HepG2 (cell line): ENCODE data around the gene SIRT7. TPM values are rescaled to one million over a fixed set of nuclear protein-coding genes. Genes with fewer than 3 reads are reported as not detected.

ENCODE experiments used
- DBP ChIP-seq: sonication (generic); formaldehyde crosslinking; IDR thresholded peaks from 2 replicates; pipeline ENCODE4 v1.4.0; 2020; ENCODE audit warnings: missing genetic modification reagents; ENCODE audit errors: not compliant biosample characterization
- IKZF4 ChIP-seq: sonication (generic); formaldehyde crosslinking; IDR thresholded peaks from 2 replicates; pipeline ENCODE4 v1.5.1; 2020; ENCODE audit warnings: borderline replicate concordance, mild to moderate bottlenecking, low read depth, missing genetic modification reagents; ENCODE audit errors: not compliant biosample characterization
- NFATC3 ChIP-seq: sonication (generic); formaldehyde crosslinking; IDR thresholded peaks from 2 replicates; pipeline ENCODE4 v1.5.1; 2020; ENCODE audit warnings: mild to moderate bottlenecking, missing genetic modification reagents
- NFIC ChIP-seq: IDR thresholded peaks from 2 replicates; pipeline ENCODE4 v1.6.1; 2012; ENCODE audit warnings: mild to moderate bottlenecking, low read length, inconsistent platforms
- RBM22 ChIP-seq: fragments of 200-400 bp; formaldehyde crosslinking; optimal IDR thresholded peaks from 2 replicates; pipeline ENCODE3; 2017; ENCODE audit warnings: mild to moderate bottlenecking, low read length, moderate library complexity
- SRY ChIP-seq: sonication (generic); formaldehyde crosslinking; IDR thresholded peaks from 2 replicates; pipeline ENCODE4 v1.8.0; 2022; ENCODE audit warnings: mild to moderate bottlenecking, missing genetic modification reagents
- STAT5B ChIP-seq: sonication (generic); formaldehyde crosslinking; IDR thresholded peaks from 2 replicates; pipeline ENCODE4 v1.4.0; 2020; ENCODE audit warnings: missing genetic modification reagents
- TAF15 ChIP-seq: fragments of 200-400 bp; formaldehyde crosslinking; IDR thresholded peaks from one replicate; pipeline ENCODE4 v1.6.1; 2018; ENCODE audit warnings: mild to moderate bottlenecking, low read depth, low read length; ENCODE audit not compliant: poor library complexity, severe bottlenecking
- TIGD3 ChIP-seq: sonication (generic); formaldehyde crosslinking; IDR thresholded peaks from 2 replicates; pipeline ENCODE4 v1.5.1; 2020; ENCODE audit warnings: mild to moderate bottlenecking, missing genetic modification reagents, borderline replicate concordance
- ZBTB20 ChIP-seq: sonication (generic); formaldehyde crosslinking; IDR thresholded peaks from 2 replicates; pipeline ENCODE4 v1.8.1; 2023; ENCODE audit warnings: missing genetic modification reagents, low read depth, mild to moderate bottlenecking, borderline replicate concordance
- ZBTB38 ChIP-seq: sonication (generic); formaldehyde crosslinking; IDR thresholded peaks from 2 replicates; pipeline ENCODE4 v1.5.1; 2020; ENCODE audit warnings: mild to moderate bottlenecking, missing genetic modification reagents
- ZBTB4 ChIP-seq: sonication (generic); formaldehyde crosslinking; IDR thresholded peaks from 2 replicates; pipeline ENCODE4 v1.4.0; 2020; ENCODE audit warnings: missing genetic modification reagents, mild to moderate bottlenecking, borderline replicate concordance
- ZFP62 ChIP-seq: sonication (generic); formaldehyde crosslinking; IDR thresholded peaks from 2 replicates; pipeline ENCODE4 v1.4.0; 2020; ENCODE audit warnings: missing genetic modification reagents
- ZNF121 ChIP-seq: sonication (generic); formaldehyde crosslinking; IDR thresholded peaks from 2 replicates; pipeline ENCODE4 v1.5.0; 2020; ENCODE audit warnings: mild to moderate bottlenecking, missing genetic modification reagents
- ZNF207 ChIP-seq: fragments of 450-650 bp; IDR thresholded peaks from 2 replicates; pipeline ENCODE4 v1.6.1; 2016; ENCODE audit warnings: antibody characterized with exemption, borderline replicate concordance
- ZNF609 ChIP-seq: sonication (generic); formaldehyde crosslinking; IDR thresholded peaks from 2 replicates; pipeline ENCODE4 v1.4.0; 2020; ENCODE audit warnings: mild to moderate bottlenecking, missing genetic modification reagents, borderline replicate concordance
- ZNF891 ChIP-seq: sonication (generic); formaldehyde crosslinking; IDR thresholded peaks from 2 replicates; pipeline ENCODE4 v1.5.0; 2020; ENCODE audit warnings: mild to moderate bottlenecking, missing genetic modification reagents
- ZZZ3 ChIP-seq: sonication (generic); formaldehyde crosslinking; IDR thresholded peaks from 2 replicates; pipeline ENCODE4 v1.4.0; 2020; ENCODE audit warnings: missing genetic modification reagents, mild to moderate bottlenecking, borderline replicate concordance
- polyA plus RNA-seq, 8 experiments: library from polyadenylated mRNA; depleted of rRNA in 3 of 8; stranded (reverse) in 7 of 8; unstranded in 1 of 8; fragments of >200 nt; fragmentation: Illumina TruSeq in 4 of 8; extraction: Trizol in 4 of 8; gene quantifications; 2 replicates each; pipeline versions ENCODE4 v1.2.1 to v1.2.3, GENCODE V29; 2011 to 2016; ENCODE audit warnings: low read depth in 4 of 8, missing spikeins in 1 of 8, mixed read lengths in 1 of 8; ENCODE audit not compliant: insufficient read depth in 1 of 8
- total RNA-seq, 5 experiments: library from RNA; depleted of rRNA; stranded (reverse); fragments of >200 nt; fragmentation: Illumina TruSeq; extraction: Trizol; gene quantifications; 2 replicates each; pipeline ENCODE4 v1.2.3, GENCODE V29; 2016; ENCODE audit warnings: low read depth in 1 of 5

Gene SIRT7
- total and polyA plus RNA-seq, 2 of the 13 experiments (the other 11 are each of a cell fraction or from before 2014, with no cell fraction given), result 8.3 to 24.8 TPM

- TF ChIP-seq ZNF609 (CRISPR knock-in tag) (no peak), ZBTB20 (no peak), ZFP62 (CRISPR knock-in tag) (no peak), ZNF121 (no peak), STAT5B (CRISPR knock-in tag) (no peak), ZNF207 (no peak), IKZF4 (CRISPR knock-in tag) (peak; percentile 46), ZBTB38 (no peak), ZNF891 (peak; percentile 52; the same call in 1 of the 2 replicates), DBP (CRISPR knock-in tag) (no peak), ZZZ3 (CRISPR knock-in tag) (no peak), SRY (CRISPR knock-in tag) (no peak), TAF15 (peak; percentile 18), NFIC (no peak), NFATC3 (CRISPR knock-in tag) (no peak), RBM22 (peak; percentile 86), ZBTB4 (CRISPR knock-in tag) (peak; percentile 60; the same call in 1 of the 2 replicates), TIGD3 (CRISPR knock-in tag) (0 out of 2 replicates have a peak, but pooled peaks have one; percentile 49)
Measured at GRCh38 chr17:81901167-81902022, 16.6 kb downstream of the SIRT7 start (continued).
